ENCODE measurements around the gene HAUS3.

Gene HAUS3

DNA sequence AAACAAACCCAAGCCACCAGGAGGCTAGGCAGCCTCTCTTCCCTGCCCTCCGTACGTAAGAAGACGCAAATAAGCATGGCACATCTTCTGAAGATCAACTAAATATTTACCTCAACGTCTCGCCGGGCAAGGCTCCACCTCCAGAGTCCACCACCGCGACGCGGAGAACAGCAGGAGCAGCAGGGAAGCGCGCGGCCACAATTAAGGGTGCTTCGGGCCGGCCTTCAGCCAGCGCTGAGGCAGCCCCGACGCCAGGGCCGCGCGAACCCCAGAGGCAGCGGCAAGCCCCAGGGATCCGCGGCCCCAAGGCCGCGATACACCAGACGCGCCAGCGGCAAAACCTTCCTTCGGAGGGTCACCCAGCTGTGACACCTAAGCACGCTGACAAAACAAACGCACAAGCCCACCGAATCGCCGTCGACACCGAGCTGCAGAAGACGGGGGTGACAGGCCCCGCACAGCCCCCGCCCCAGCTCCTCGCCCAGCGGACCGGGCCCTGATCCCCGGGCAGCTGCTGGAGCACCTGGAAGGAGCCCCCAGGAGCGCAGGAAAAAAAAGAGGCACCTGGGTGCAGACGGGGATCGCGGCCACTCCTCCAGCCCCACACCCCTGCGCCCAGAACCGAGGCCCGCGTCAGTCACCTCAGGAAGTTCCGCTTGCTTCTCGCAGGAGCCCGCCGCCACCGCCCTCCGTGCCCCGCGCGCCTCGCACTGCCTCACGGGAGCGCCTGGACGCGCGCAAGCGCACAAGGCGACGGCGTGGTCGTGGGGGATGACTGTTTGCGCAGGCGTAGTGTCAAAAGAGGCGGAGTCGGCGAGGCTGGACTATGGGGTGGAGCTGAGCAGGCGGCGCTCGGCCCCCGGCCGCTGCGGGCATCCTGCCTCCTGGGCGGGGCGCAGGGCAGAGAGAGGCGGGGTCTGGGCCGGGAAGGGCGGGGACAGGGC lies at the start of gene HAUS3, which contains the start of gene POLN:
Gene HAUS3 (minus strand): TSS at position 712 of the 944 bp plus-strand sequence. CDS start 1,175 bp downstream, outside the sequence.
Gene POLN (minus strand): TSS at position 712 of the 944 bp plus-strand sequence. CDS start 12,890 bp downstream, outside the sequence.
- intact Hi-C loops (cut with DNase I; ENCODE audit: low total_unique reads): loop anchor here (5.0 kb wide), 3 partner anchors 176 to 559 kb away; partner anchors contain the start of genes CFAP99, FAM53A and ZFYVE28
- Histone ChIP-seq H3K4me1 (peaks cover 0 to 85% (median 35%) of the 10 kb centered on the region in 4 donors), H3K36me3 (peaks cover 0 to 3% (median 1%) of the 10 kb centered on the region in 3 donors), H3K27me3 (no peaks in the 10 kb centered on the region), H3K27ac (peak within 1 kb of the TSS; percentile 71 to 82), H3K9me3 (no peaks in the 10 kb centered on the region), H3K4me3 (peak within 1 kb of the TSS; percentile 76 to 94)
- DNase-seq: peak; percentile 97 to 99
- no peak for TF ChIP-seq CTCF (IDR thresholded peaks at IDR 0.05)

DNA sequence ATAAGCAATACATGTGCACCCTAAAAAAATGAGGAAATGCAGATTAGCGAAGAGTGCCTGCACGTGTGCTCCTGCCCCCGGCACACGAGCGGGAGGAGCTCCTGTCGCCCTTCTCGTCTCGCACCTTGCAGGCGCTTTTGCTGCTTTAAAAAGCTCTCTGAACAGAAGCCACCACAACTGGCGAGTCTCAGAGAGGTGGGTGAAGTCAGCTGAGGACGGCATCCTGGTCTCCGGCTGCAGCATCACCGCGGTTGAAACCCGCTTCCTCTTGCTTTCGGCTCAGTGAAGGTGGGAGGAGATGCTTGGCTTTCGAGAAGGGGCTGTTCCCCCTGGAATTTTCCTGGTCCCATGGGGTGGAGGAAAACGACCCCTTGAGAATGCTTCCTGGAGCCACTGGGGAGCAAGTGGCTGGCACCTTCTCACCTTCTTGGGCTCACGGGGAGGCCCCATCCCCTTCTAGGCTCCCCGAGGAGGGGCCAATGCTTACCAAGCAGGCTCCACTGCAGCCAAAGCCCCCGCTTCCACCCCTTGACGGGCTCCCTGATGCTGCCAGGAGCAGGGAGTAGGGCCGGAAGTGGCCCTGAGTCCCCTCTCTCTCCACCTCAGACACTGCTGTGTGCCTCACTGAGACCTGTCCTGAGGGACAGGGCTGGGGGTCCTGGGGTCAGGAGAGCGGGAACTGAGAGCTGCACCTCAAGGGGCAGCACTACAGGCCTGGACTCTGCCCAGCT lies 49.2 kb upstream of the HAUS3 start:
- H3K36me3 ChIP-seq: no peaks in the 10 kb centered on the region
- H3K9me3 ChIP-seq: no peaks in the 10 kb centered on the region
- H3K4me1 ChIP-seq: no peaks in the 10 kb centered on the region
- no peak overlapping the region for H3K27ac ChIP-seq
- DNase-seq: peak in 1 of 2 donors; percentile 50
- H3K27me3 ChIP-seq: no peaks in the 10 kb centered on the region
- intact Hi-C loops (cut with DNase I; ENCODE audit: low total_unique reads): no loop called here
- TF ChIP-seq CTCF (IDR thresholded peaks at IDR 0.05): no peak
- H3K4me3 ChIP-seq: no peak overlapping the region

- DNase-seq: peak in 1 of 2 donors; percentile 57
- Histone ChIP-seq H3K36me3 (no peaks in the 10 kb centered on the region), H3K27ac (no peak overlapping the region), H3K4me3 (no peak overlapping the region), H3K27me3 (no peaks in the 10 kb centered on the region), H3K4me1 (no peaks in the 10 kb centered on the region), H3K9me3 (no peaks in the 10 kb centered on the region)
- TF ChIP-seq CTCF (IDR thresholded peaks at IDR 0.05): no peak
- intact Hi-C loops (cut with DNase I; ENCODE audit: low total_unique reads): no loop called here
These were observed 48.6 kb upstream of the HAUS3 start for GRCh38 chr4:2290488-2290887.

- H3K4me1 ChIP-seq: no peaks in the 10 kb centered on the region
- DNase-seq: peak in 1 of 2 donors; percentile 58
- H3K27me3 ChIP-seq: no peaks in the 10 kb centered on the region
- H3K36me3 ChIP-seq: no peaks in the 10 kb centered on the region
- H3K9me3 ChIP-seq: no peaks in the 10 kb centered on the region
- H3K27ac ChIP-seq: no peak overlapping the region
- no peak for TF ChIP-seq CTCF (IDR thresholded peaks at IDR 0.05)
- no peak overlapping the region for H3K4me3 ChIP-seq
- intact Hi-C loops (cut with DNase I; ENCODE audit: low total_unique reads): no loop called here
These were observed 48.0 kb upstream of the HAUS3 start for GRCh38 chr4:2289955-2290333.

DNA sequence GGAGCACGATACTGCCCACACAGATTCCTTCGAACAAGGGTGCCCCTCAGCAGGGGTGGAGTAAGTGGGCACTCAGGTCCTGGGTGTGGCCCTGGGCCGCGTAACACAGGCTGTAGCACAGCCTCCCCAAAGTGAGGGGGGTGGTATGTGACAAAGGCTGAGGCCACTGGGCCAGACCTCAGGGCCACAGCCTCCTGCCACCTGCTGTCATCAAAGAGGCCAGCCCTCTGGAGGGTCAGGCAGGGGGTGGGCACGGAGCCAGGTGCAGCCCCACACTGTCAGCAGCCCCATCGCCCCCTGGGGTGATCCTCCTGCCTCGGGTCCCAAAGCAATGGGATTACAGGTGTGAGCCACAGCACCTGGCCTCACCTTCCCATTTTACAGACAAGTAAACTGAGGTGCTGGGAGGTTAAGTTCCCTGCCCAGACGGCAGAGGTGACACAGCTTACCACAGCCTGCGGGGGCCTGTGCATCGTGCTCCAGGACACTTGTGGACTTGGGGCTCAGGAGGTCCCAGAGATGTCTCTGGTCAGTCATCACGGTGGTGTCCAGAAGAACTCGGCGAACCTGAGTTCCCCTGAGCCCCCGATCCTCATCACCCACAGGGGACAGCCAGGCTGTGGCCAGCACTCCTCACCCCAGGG lies 47.5 kb upstream of the HAUS3 start:
- intact Hi-C loops (cut with DNase I; ENCODE audit: low total_unique reads): no loop called here
- no peak for DNase-seq
- no peak for TF ChIP-seq CTCF (IDR thresholded peaks at IDR 0.05)
- Histone ChIP-seq H3K4me1 (no peaks in the 10 kb centered on the region), H3K36me3 (no peaks in the 10 kb centered on the region), H3K4me3 (no peak overlapping the region), H3K27me3 (no peaks in the 10 kb centered on the region), H3K27ac (no peak overlapping the region), H3K9me3 (no peaks in the 10 kb centered on the region)
